HG03039 (cell line): ENCODE measurements around the gene TM4SF4.
A peak's percentile ranks its signal among the peaks of the same experiment; 100 is the strongest.

Experiments
- ATAC-seq: cut with Tn5 transposase; IDR thresholded peaks from one replicate; pipeline ENCODE4 v1.9.1; 2021; ENCODE audit warnings: mild to moderate bottlenecking, moderate library complexity; ENCODE audit not compliant: unreplicated experiment

The TM4SF4 gene

GRCh38 chr3:149454746-149455145 is 19.8 kb upstream of the TM4SF4 start:
- no peak for ATAC-seq

- no peak for ATAC-seq
Observed at GRCh38 chr3:149455366-149455765, 19.1 kb upstream of the TM4SF4 start.

- ATAC-seq = no peak
Observed at GRCh38 chr3:149455989-149456388, 18.5 kb upstream of the TM4SF4 start.

- ATAC-seq = no peak
Observed at GRCh38 chr3:149459491-149460059, 14.9 kb upstream of the TM4SF4 start.

- ATAC-seq = no peak
Observed at GRCh38 chr3:149460117-149460516, 14.4 kb upstream of the TM4SF4 start.

- ATAC-seq = no peak
Observed at GRCh38 chr3:149462051-149462450, 12.4 kb upstream of the TM4SF4 start.

GRCh38 chr3:149462581-149463011 is 11.9 kb upstream of the TM4SF4 start:
- ATAC-seq = no peak

- no peak for ATAC-seq
Observed at GRCh38 chr3:149463921-149464320, 10.6 kb upstream of the TM4SF4 start.

- no peak for ATAC-seq
Observed at GRCh38 chr3:149464542-149465328, 9.8 kb upstream of the TM4SF4 start.

GRCh38 chr3:149465351-149465883 is 9.1 kb upstream of the TM4SF4 start:
- ATAC-seq = no peak

- ATAC-seq = no peak
Observed at GRCh38 chr3:149466192-149466591, 8.3 kb upstream of the TM4SF4 start.

GRCh38 chr3:149468504-149469212 is 5.8 kb upstream of the TM4SF4 start:
- peak; percentile 82 for ATAC-seq

GRCh38 chr3:149470381-149470780 is 4.1 kb upstream of the TM4SF4 start:
- ATAC-seq = no peak

GRCh38 chr3:149472030-149472797 is 2.3 kb upstream of the TM4SF4 start:
- ATAC-seq = no peak

- ATAC-seq = no peak
Observed at GRCh38 chr3:149473357-149474249, 894 bp upstream of the TM4SF4 start.

- no peak for ATAC-seq
Observed at GRCh38 chr3:149475451-149476060, 1.1 kb downstream of the TM4SF4 start.

- no peak for ATAC-seq
Observed at GRCh38 chr3:149476225-149476624, 1.7 kb downstream of the TM4SF4 start.

GRCh38 chr3:149479621-149480325 is 5.3 kb downstream of the TM4SF4 start:
- no peak for ATAC-seq
